ENCODE data around the gene RHBG. TPM values are rescaled to one million over a fixed set of nuclear protein-coding genes. Genes with fewer than 3 reads are reported as not detected.

RHBG gene
- total and polyA plus RNA-seq, 2 of the 4 experiments (the other 2 are of a cell fraction): not detected

GRCh38 chr1:156418416-156419070 is 49.5 kb downstream of the RHBG start:
- DNase-seq (no peak), ATAC-seq (ENCODE audit: low read depth) (no peak)
- Histone ChIP-seq H2AK9ac (replicated peaks; ENCODE audit: low read depth, low read length, poor library complexity) (no peak overlapping the region), H2BK15ac (ENCODE audit: low read depth, low read length) (no peak overlapping the region), H2BK5ac (ENCODE audit: low read depth, low read length, poor library complexity, severe bottlenecking) (no peak overlapping the region), H2BK20ac (ENCODE audit: low read depth, low read length) (no peak overlapping the region), H3K4me3 (ENCODE audit: insufficient read depth, low read depth, low read length) (no peak overlapping the region), H3K9me1 (ENCODE audit: insufficient read depth, low read length) (no peaks in the 10 kb centered on the region), H3K9me3 (ENCODE audit: control insufficient read depth, insufficient read depth, low read length) (peaks cover 10% of the 10 kb centered on the region), H3K79me1 (ENCODE audit: low read depth in 1 of 2, low read length in 2 of 2) (no peaks in the 10 kb centered on the region), H2AFZ (replicated peaks; ENCODE audit: low read length, poor library complexity) (no peak overlapping the region), H3K56ac (ENCODE audit: extremely low read depth, insufficient read depth, low read length) (no peak overlapping the region), H3K27me3 (ENCODE audit: control insufficient read depth, insufficient read depth, low read length) (peaks cover 87% of the 10 kb centered on the region), H3K9ac (ENCODE audit: low read depth, low read length) (no peak overlapping the region), H3K27ac (ENCODE audit: insufficient read depth, low read length) (no peak overlapping the region), H3K18ac (ENCODE audit: low read depth, low read length) (no peak overlapping the region), H4K5ac (ENCODE audit: low read depth, low read length) (no peak overlapping the region), H4K91ac (ENCODE audit: insufficient read depth, low read depth, low read length) (no peak overlapping the region), H3K4me1 (ENCODE audit: control insufficient read depth, insufficient read depth, low read length) (peaks cover 1% of the 10 kb centered on the region; the same call in 1 of the 2 replicates), H3K36me3 (ENCODE audit: control insufficient read depth, insufficient read depth, low read length) (no peaks in the 10 kb centered on the region), H3K4ac (ENCODE audit: low read depth, low read length) (no peak overlapping the region), H2AK5ac (ENCODE audit: low read depth, low read length) (no peak overlapping the region), H3K4me2 (ENCODE audit: low read depth, low read length) (no peak overlapping the region), H4K8ac (ENCODE audit: low read depth in 2 of 2, low read length in 2 of 2) (no peak overlapping the region), H3K23ac (ENCODE audit: low read depth, low read length) (no peak overlapping the region), H2BK120ac (ENCODE audit: low read depth, low read length) (no peak overlapping the region), H3K14ac (replicated peaks; ENCODE audit: low read depth, low read length) (no peak overlapping the region), H4K20me1 (ENCODE audit: insufficient read depth, low read length) (no peaks in the 10 kb centered on the region; the same call in none of the 2 replicates)
- intact Hi-C loops (cut with micrococcal nuclease): no loop called here
- ChIA-PET POLR2A (ENCODE audit: unreplicated experiment) (no interaction called here), CTCF (interaction anchor here (1.1 kb wide), 1 partner anchor 33 kb away, joined by 3 read pairs; no protein-coding TSS in a partner anchor)
- no TSS peak for BruUV-seq (replicated peaks)
- 100% methylated on average over 2 of the region's 12 CpGs; no CpG with 5 or more reads in 1 of the 2 experiments for WGBS, 2 experiments (ENCODE audit: extremely low coverage in 2 of 2, insufficient read length in 1 of 2)
- TF ChIP-seq RAD21 (IDR thresholded peaks at IDR 0.05; ENCODE audit: low read length): no peak
- TF ChIP-seq MXI1 (IDR thresholded peaks at IDR 0.05; ENCODE audit: borderline replicate concordance, low read depth, low read length): no peak
- TF ChIP-seq RCOR1 (IDR thresholded peaks at IDR 0.05; ENCODE audit: insufficient replicate concordance, low read length): no peak
- no peak for TF ChIP-seq SMC3 (IDR thresholded peaks at IDR 0.05; ENCODE audit: low read depth, low read length)
- TF ChIP-seq, protein P1, sequence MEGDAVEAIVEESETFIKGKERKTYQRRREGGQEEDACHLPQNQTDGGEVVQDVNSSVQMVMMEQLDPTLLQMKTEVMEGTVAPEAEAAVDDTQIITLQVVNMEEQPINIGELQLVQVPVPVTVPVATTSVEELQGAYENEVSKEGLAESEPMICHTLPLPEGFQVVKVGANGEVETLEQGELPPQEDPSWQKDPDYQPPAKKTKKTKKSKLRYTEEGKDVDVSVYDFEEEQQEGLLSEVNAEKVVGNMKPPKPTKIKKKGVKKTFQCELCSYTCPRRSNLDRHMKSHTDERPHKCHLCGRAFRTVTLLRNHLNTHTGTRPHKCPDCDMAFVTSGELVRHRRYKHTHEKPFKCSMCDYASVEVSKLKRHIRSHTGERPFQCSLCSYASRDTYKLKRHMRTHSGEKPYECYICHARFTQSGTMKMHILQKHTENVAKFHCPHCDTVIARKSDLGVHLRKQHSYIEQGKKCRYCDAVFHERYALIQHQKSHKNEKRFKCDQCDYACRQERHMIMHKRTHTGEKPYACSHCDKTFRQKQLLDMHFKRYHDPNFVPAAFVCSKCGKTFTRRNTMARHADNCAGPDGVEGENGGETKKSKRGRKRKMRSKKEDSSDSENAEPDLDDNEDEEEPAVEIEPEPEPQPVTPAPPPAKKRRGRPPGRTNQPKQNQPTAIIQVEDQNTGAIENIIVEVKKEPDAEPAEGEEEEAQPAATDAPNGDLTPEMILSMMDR (conservative IDR thresholded peaks at IDR 0.05; ENCODE audit: low read depth, low read length): no peak
- no peak for TF ChIP-seq RFX5 (IDR thresholded peaks at IDR 0.05; ENCODE audit: low read depth, low read length)
- TF ChIP-seq CEBPB (IDR thresholded peaks at IDR 0.05; ENCODE audit: low read depth, low read length): no peak
- no peak for TF ChIP-seq CHD1 (IDR thresholded peaks at IDR 0.05; ENCODE audit: low read depth, low read length)
- TF ChIP-seq NFE2L2 (IDR thresholded peaks at IDR 0.05; ENCODE audit: low read depth, low read length): no peak
- no peak for TF ChIP-seq MAFK (IDR thresholded peaks at IDR 0.05; ENCODE audit: low read depth, low read length)
- TF ChIP-seq MAZ (IDR thresholded peaks at IDR 0.05; ENCODE audit: borderline replicate concordance, low read depth, low read length): no peak
- TF ChIP-seq BHLHE40 (IDR thresholded peaks at IDR 0.05; ENCODE audit: low read depth, low read length): no peak
- no peak for TF ChIP-seq ELK1 (IDR thresholded peaks at IDR 0.05; ENCODE audit: borderline replicate concordance, low read depth, low read length)
- TF ChIP-seq, protein P2, sequence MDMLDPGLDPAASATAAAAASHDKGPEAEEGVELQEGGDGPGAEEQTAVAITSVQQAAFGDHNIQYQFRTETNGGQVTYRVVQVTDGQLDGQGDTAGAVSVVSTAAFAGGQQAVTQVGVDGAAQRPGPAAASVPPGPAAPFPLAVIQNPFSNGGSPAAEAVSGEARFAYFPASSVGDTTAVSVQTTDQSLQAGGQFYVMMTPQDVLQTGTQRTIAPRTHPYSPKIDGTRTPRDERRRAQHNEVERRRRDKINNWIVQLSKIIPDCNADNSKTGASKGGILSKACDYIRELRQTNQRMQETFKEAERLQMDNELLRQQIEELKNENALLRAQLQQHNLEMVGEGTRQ (IDR thresholded peaks at IDR 0.05; ENCODE audit: low read depth, low read length): no peak
- no peak for TF ChIP-seq POLR2A (IDR thresholded peaks at IDR 0.05; ENCODE audit: low read depth, low read length)
- dilution Hi-C loops (cut with HindIII; ENCODE audit: low sequenced_read_pairs, unreplicated experiment): no loop called here
- in situ Hi-C loops (cut with MboI; ENCODE audit: low sequenced_read_pairs): no loop called here

All from IMR-90 (cell line).